GM12878 (cell line): ENCODE data around the gene OTUB2. TPM values are rescaled to one million over a fixed set of nuclear protein-coding genes. Genes with fewer than 3 reads are reported as not detected.

Experiments used
- ATAC-seq: fragments of 200-7000 bp; cut with Tn5 transposase; 3 replicates; pipeline ENCODE4 v1.9.1; 2020; ENCODE audit warnings: mild to moderate bottlenecking, moderate library complexity
- BruUV-seq: library from RNA; stranded (reverse); fragments of 400-500 nt; replicated peaks from 2 replicates; lab custom pipeline; 2021; lab: Mats Ljungman, UMichigan
- CTCF ChIA-PET: fragments of 300-600 bp; sonication (Branson Sonifier 250); formaldehyde crosslinking; extraction: SDS; loops from one replicate; lab custom pipeline; 2021; ENCODE audit warnings: inconsistent platforms; lab: Yijun Ruan, JAX
- POLR2A ChIA-PET: fragments of 350-600 bp; formaldehyde crosslinking; extraction: SDS; loops from one replicate; lab custom pipeline; 2021; ENCODE audit warnings: inconsistent platforms; lab: Charles Lee
- RAD21 ChIA-PET: fragments of 300-600 bp; sonication (Branson Sonifier 250); formaldehyde crosslinking; loops from one replicate; lab custom pipeline; 2023; ENCODE audit warnings: antibody characterized with exemption; ENCODE audit not compliant: unreplicated experiment; lab: Charles Lee
- SMC1A ChIA-PET: fragments of 300-600 bp; sonication (Branson Sonifier 250); formaldehyde crosslinking; loops from one replicate; lab custom pipeline; 2023; ENCODE audit not compliant: unreplicated experiment, uncharacterized antibody; lab: Charles Lee
- DNase-seq: peaks from one replicate; pipeline ENCODE4 v3.0.0-alpha.2; 2011; ENCODE audit warnings: low read depth, low spot score
- FAIRE-seq: peaks from 3 replicates; lab custom pipeline; 2011; peaks lifted over from hg19 to GRCh38; lab: Jason Lieb, UNC
- H2AFZ ChIP-seq: 2 replicates; pipeline ENCODE4 v1.6.0; 2011; ENCODE audit warnings: low read depth, low read length, control low read depth; ENCODE audit not compliant: control insufficient read depth
- H3K27ac ChIP-seq: 2 replicates; pipeline ENCODE4 v1.5.1; 2011; ENCODE audit warnings: control low read depth; ENCODE audit not compliant: control insufficient read depth, insufficient read depth
- H3K27me3 ChIP-seq, 2 experiments: replicated peaks in 1 of 2; 2 replicates each; pipeline versions ENCODE4 v1.6.0 to v1.6.1; 2011; ENCODE audit warnings: low read length in 1 of 2; ENCODE audit not compliant: control insufficient read depth in 2 of 2, insufficient read depth in 2 of 2
- H3K36me3 ChIP-seq, 2 experiments: 2 replicates each; pipeline ENCODE4 v1.5.1; 2011; ENCODE audit warnings: low read length in 1 of 2; ENCODE audit not compliant: control insufficient read depth in 2 of 2, insufficient read depth in 2 of 2
- H3K4me1 ChIP-seq: 2 replicates; pipeline ENCODE4 v1.6.1; 2011; ENCODE audit warnings: mild to moderate bottlenecking, low read length, moderate library complexity, mixed read lengths; ENCODE audit not compliant: control insufficient read depth, insufficient read depth
- H3K4me2 ChIP-seq: 2 replicates; pipeline ENCODE4 v1.6.0; 2011; ENCODE audit warnings: control low read depth; ENCODE audit not compliant: control insufficient read depth, insufficient read depth
- H3K4me3 ChIP-seq: fragments of 200-600 bp; sonication (generic); 2 replicates; pipeline ENCODE4 v1.5.1; 2016
- H3K79me2 ChIP-seq: 2 replicates; pipeline ENCODE4 v1.6.0; 2011; ENCODE audit warnings: low read length; ENCODE audit not compliant: control insufficient read depth, insufficient read depth
- H3K9ac ChIP-seq: 2 replicates; pipeline ENCODE4 v1.8.0; 2011; ENCODE audit warnings: low read length, control low read depth, mixed read lengths; ENCODE audit not compliant: control insufficient read depth, insufficient read depth
- H3K9me3 ChIP-seq: replicated peaks from 3 replicates; pipeline ENCODE4 v1.5.1; 2011; ENCODE audit warnings: mild to moderate bottlenecking, low read length; ENCODE audit not compliant: control insufficient read depth, insufficient read depth
- H4K20me1 ChIP-seq: 2 replicates; pipeline ENCODE4 v1.6.0; 2011; ENCODE audit not compliant: control insufficient read depth, insufficient read depth
- BACH1 ChIP-seq: fragments of 450-650 bp; IDR thresholded peaks from 2 replicates; pipeline ENCODE4 v1.6.1; 2017; ENCODE audit warnings: mild to moderate bottlenecking, borderline replicate concordance
- CBX3 ChIP-seq: fragments of 200-600 bp; sonication (generic); IDR thresholded peaks from 2 replicates; pipeline ENCODE4 v1.6.1; 2016; ENCODE audit warnings: low read depth, borderline replicate concordance
- CHD1 ChIP-seq: IDR thresholded peaks from 2 replicates; pipeline ENCODE4 v1.6.1; 2012; ENCODE audit warnings: low read depth, low read length, improper control_type of control experiment
- CREB1 ChIP-seq: IDR thresholded peaks from 2 replicates; pipeline ENCODE4 v1.6.1; 2012; ENCODE audit warnings: low read depth, mild to moderate bottlenecking, inconsistent platforms
- E2F8 ChIP-seq: fragments of 450-650 bp; IDR thresholded peaks from 2 replicates; pipeline ENCODE4 v1.6.1; 2018; ENCODE audit warnings: mild to moderate bottlenecking, low read depth, moderate library complexity; ENCODE audit not compliant: partially characterized antibody
- NR2C2 ChIP-seq: IDR thresholded peaks from 2 replicates; pipeline ENCODE4 v1.6.1; 2011; ENCODE audit warnings: borderline replicate concordance, low read depth; ENCODE audit not compliant: control insufficient read depth, insufficient read length
- REST ChIP-seq: IDR thresholded peaks from 2 replicates; pipeline ENCODE4 v1.6.1; 2012; ENCODE audit warnings: mild to moderate bottlenecking, low read depth, low read length
- SKIL ChIP-seq: fragments of 450-650 bp; IDR thresholded peaks from 2 replicates; pipeline ENCODE4 v1.6.1; 2017; ENCODE audit warnings: mild to moderate bottlenecking, low read depth, inconsistent platforms; ENCODE audit not compliant: poor library complexity, severe bottlenecking
- SMARCA5 ChIP-seq: fragments of 450-650 bp; IDR thresholded peaks from 2 replicates; pipeline ENCODE4 v1.6.1; 2017; ENCODE audit warnings: mild to moderate bottlenecking
- SRF ChIP-seq, 2 experiments: IDR thresholded peaks; 2 replicates each; pipeline ENCODE4 v1.6.1; 2011; ENCODE audit warnings: low read depth in 2 of 2, low read length in 2 of 2, mild to moderate bottlenecking in 1 of 2, moderate library complexity in 1 of 2
- TARDBP ChIP-seq: IDR thresholded peaks from 2 replicates; pipeline ENCODE4 v1.6.1; 2016; ENCODE audit warnings: borderline replicate concordance
- YY1 ChIP-seq: IDR thresholded peaks from 2 replicates; pipeline ENCODE4 v1.6.1; 2011; ENCODE audit warnings: low read depth, mild to moderate bottlenecking, low read length
- ZBTB4 ChIP-seq: fragments of 450-650 bp; formaldehyde crosslinking; IDR thresholded peaks from 2 replicates; pipeline ENCODE4 v1.4.0; 2022; ENCODE audit warnings: mild to moderate bottlenecking, moderate library complexity
- ZNF217 ChIP-seq: fragments of 450-650 bp; IDR thresholded peaks from 2 replicates; pipeline ENCODE4 v1.6.1; 2017; ENCODE audit warnings: antibody characterized with exemption, mild to moderate bottlenecking
- WGBS: methylation state at CpG from one replicate; pipeline ENCODE4 v1.1.6; 2016; ENCODE audit warnings: low lambda C conversion rate; ENCODE audit not compliant: insufficient replicate concordance, insufficient coverage; ENCODE audit errors: missing lambda C conversion rate; 5-methylcytosine and 5-hydroxymethylcytosine counted together
- in situ Hi-C: fragments of 300-500 bp; cut with MboI; formaldehyde crosslinking; loops from 9 replicates; pipeline ENCODE4 v1.14.3; 2018; ENCODE audit warnings: mixed read lengths
- intact Hi-C: fragments of 100-400 bp; cut with micrococcal nuclease; formaldehyde crosslinking; loops from one replicate; pipeline ENCODE4 v1.14.2; 2022; ENCODE audit not compliant: unreplicated experiment
- polyA plus RNA-seq, 11 experiments: library from polyadenylated mRNA; depleted of rRNA in 4 of 11; unstranded in 6 of 11; stranded (reverse) in 5 of 11; fragments of >200 nt; fragmentation: Nextera tagmentation in 4 of 11; fragmentation: Illumina TruSeq in 1 of 11; extraction: Ambion mirVana in 4 of 11; extraction: Trizol in 1 of 11; gene quantifications; 1 replicate in 1 of 11; 2 replicates in 10 of 11; pipeline versions ENCODE4 v1.2.1 to v1.2.3, GENCODE V29; 2011 to 2016; ENCODE audit warnings: inconsistent platforms in 2 of 11, missing spikeins in 2 of 11, low read depth in 1 of 11
- total RNA-seq, 4 experiments: library from RNA; depleted of rRNA in 3 of 4; stranded (reverse); fragments of >200 nt in 3 of 4; fragmentation: Illumina TruSeq in 1 of 4; extraction: Trizol in 1 of 4; gene quantifications; 2 replicates each; pipeline versions ENCODE4 v1.2.1 to v1.2.3, GENCODE V29; 2013 to 2021

Gene OTUB2
- total and polyA plus RNA-seq, 10 of the 15 experiments (the other 5 are each of a cell fraction or from before 2014, with no cell fraction given) = 0.05 to 0.82 (median 0.43) TPM

- POLR2A ChIA-PET = no interaction called here
- Histone ChIP-seq H3K27ac (no peak overlapping the region), H4K20me1 (no peaks in the 10 kb centered on the region), H3K36me3 (no peaks in the 10 kb centered on the region; a peak in 1 of 4 replicates), H3K4me3 (no peak overlapping the region), H3K27me3 (no peaks in the 10 kb centered on the region), H3K9ac (no peak overlapping the region), H3K79me2 (no peaks in the 10 kb centered on the region), H3K4me1 (no peaks in the 10 kb centered on the region), H3K9me3 (no peaks in the 10 kb centered on the region), H2AFZ (no peak overlapping the region), H3K4me2 (no peak overlapping the region)
- ATAC-seq (no peak), FAIRE-seq (no peak), DNase-seq (no peak)
- in situ Hi-C loops (no loop called here), intact Hi-C loops (no loop called here)
- SMC1A ChIA-PET = no interaction called here
- 88% methylated on average over 4 of the region's 4 CpGs for WGBS
- no TSS peak for BruUV-seq
- CTCF ChIA-PET = no interaction called here
- RAD21 ChIA-PET = no interaction called here
- TF ChIP-seq ZNF217 (no peak), REST (no peak), CHD1 (no peak), YY1 (no peak), SRF (IDR thresholded peaks at IDR 0.05; ENCODE audit: low read depth in 2 of 2, low read length in 2 of 2) (no peak), E2F8 (no peak), CREB1 (no peak), SMARCA5 (no peak), TARDBP (no peak), NR2C2 (no peak), CBX3 (no peak), SKIL (no peak), BACH1 (no peak), ZBTB4 (no peak)
Measured at GRCh38 chr14:94097091-94097490, 71.0 kb downstream of the OTUB2 start.
